GM21529 (cell line): ENCODE measurements around the gene OTUD7B.
"Not testable (repeated sequence)": the region's sequence is repeated elsewhere in the genome, so short reads cannot be mapped to it uniquely, and the experiment has no call there.

Source experiments
- ATAC-seq: cut with Tn5 transposase; IDR thresholded peaks from one replicate; pipeline ENCODE4 v1.9.1; 2021; ENCODE audit not compliant: unreplicated experiment

The OTUD7B gene

GRCh38 chr1:149957548-149957947 is 53.0 kb downstream of the OTUD7B start:
- not testable (repeated sequence) for ATAC-seq

DNA sequence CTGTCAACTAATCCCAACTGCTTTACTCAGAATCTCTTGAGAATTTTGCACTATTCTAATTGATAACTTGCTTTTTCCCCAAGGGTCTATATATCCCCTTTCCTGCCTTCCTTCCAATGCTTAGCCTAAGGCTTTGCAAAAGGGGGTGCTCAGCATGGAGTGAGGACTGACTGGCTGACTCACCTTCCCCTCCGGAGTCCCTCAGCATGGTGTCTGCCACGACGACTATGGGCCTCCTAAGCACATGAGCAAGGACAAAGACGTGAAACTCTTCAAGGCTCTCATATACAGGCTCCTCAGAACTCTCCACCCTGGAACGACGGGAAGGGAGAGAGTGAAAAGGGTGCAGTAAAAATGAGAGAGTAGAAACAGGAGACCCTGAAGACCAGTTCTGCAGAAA is 60.6 kb downstream of the OTUD7B start:
- no peak for ATAC-seq

- no peak for ATAC-seq
Measured at GRCh38 chr1:149945206-149945605, 65.3 kb downstream of the OTUD7B start.

DNA sequence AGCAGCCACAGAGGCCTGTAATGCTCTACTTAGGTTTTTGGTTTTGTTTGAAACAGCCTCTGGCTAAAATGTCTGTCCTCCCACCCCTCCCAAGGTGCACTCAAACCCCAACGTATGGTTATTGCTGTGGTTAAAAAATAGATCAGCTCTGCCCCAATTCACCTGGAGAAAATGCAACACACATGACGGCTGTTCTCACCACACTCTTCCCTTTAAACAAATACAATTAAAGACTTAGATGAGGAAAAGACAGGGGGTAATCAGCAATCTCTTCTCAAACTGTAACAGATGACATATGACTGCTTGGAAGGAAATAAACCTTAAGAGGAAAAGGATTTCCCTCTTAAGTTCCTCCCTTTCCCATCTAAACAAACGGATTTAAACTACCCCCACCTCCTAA is 67.6 kb downstream of the OTUD7B start:
- no peak for ATAC-seq

DNA sequence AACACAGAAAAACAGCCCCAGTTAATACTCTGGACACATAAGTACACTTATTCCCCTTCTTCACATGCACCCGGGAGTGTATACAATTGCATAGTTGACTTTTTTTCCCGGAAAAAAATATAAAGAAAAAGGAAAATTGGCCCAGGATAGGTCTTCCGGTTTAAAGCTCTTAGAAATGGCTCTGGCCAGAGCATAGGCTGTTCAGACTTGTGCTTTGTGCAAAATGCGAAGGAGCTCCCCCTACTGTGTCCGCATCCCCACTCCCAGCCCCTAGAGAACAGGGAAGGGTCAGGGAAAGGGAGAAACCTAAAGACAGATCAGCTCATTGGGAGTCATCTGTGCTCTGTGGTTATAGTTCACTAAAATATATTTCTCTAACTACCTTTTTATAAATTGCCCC is 68.3 kb downstream of the OTUD7B start:
- ATAC-seq, result no peak

DNA sequence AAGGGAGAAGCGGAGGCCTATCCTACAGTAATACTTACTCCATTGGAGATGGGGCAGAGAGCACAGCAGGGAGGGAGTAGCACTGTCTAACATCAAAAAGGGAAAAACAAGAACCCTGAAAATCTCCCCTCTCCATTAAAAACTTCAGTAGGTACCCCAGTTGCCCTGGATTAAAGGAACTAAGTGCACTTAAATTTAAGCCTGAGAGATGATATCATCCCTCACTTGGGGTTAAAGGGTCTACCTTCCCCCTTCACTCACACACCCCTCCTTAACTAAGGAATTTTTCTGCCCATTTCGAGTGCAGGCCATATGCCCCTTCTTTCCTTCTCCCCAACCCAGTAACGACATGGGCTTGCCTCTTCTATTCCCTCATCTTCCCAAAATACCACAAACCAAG is 70.1 kb downstream of the OTUD7B start:
- ATAC-seq, result no peak

GRCh38 chr1:149938668-149939003 is 71.9 kb downstream of the OTUD7B start:
- not testable (repeated sequence) for ATAC-seq

GRCh38 chr1:149937759-149938158 is 72.8 kb downstream of the OTUD7B start:
- no peak for ATAC-seq

DNA sequence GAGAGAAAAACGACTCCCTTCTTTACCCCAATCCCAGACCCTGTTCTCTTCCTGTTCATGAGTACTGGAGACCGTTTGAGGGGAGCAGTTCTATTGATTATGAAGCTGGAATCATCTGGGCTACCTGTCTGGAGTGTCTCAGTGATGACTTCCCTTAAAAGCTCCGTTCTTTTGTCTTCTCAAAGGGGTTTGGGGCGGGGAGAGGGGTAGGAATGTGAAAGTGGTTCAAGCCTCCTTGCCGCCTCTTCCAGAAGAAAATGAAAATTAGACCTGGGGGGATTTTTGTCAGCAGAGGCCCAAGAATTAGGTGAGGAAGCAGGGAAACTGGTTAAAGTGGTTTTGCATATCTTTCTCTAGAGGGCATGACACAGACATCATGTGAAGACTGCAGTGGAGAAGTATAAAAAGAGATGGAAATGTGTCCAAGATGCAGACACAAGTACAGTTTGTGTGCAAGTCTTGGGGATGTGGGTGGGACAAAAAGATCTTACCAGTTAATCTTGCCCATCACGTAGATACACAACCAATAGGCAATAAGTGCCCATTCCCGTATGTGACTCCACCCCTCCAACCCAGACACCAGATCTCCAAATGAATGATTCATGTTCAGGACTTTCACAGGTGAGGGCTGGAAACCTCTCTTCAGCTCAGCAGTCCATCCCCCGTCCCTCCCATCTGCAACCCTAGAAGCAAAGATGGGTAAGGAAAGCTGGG is 73.4 kb downstream of the OTUD7B start:
- no peak for ATAC-seq

DNA sequence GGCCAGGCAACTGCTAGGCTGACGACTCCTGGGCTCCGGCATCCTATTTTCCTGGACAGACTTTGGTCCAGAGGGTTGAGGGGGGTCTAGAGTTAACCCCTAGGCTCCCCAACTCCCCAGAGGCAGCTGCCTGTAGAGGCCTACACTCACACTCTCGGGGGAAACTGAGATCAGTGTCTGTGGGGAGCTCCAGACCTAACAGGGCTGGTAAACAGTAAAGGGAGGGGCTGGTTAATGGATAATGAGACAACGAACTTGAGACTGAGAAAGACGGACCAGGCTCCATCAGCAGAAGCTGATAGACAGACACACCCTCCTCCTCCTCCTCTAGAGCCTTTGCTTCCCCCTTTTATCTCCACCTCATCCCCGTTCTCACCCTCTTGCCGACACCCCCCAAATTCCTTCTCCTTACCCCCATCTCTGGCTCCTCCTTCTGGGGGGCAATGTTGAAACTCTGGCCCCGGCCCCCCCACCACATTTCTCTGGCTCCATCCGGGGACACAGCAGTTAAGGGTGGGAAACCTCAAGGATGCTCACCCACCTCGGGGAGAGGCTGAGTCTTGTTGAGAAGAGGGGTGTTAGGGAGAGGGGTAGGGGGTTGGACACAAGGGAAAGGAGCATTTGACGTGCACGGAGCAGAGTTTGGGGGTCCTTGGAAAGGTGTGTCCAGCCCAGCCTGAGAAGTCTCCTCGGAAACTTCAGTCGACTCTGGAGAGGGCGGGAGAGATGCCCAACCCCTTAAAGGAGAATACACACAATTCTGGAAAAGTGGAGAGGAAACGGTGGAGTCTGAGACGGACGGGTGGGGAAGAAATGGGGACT is 74.1 kb downstream of the OTUD7B start, which contains the start of gene MTMR11:
Gene MTMR11, minus strand, starts transcription at position 710 of the 822 bp plus-strand sequence. Its CDS starts 232 bp downstream, at position 478.
- ATAC-seq, result no peak

DNA sequence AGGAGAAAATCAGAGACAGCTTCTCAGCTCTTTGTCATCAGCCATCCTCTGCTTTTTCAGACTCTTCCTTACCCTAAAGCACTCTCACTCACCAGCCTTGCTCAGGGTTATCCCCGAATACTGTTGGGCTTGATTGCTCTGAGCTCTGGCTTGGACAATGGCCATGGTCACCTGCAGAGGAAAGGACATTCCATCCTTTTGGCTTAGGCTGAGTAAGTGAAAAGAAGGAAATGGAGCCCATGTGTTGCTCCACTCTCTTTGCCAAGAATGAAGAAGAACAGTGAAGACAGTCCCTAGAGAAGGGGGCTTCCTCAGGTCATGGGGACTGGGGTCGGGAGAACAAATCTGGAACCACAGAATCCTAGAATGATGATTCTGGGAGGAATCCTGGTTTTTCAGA is 76.2 kb downstream of the OTUD7B start:
- no peak for ATAC-seq

DNA sequence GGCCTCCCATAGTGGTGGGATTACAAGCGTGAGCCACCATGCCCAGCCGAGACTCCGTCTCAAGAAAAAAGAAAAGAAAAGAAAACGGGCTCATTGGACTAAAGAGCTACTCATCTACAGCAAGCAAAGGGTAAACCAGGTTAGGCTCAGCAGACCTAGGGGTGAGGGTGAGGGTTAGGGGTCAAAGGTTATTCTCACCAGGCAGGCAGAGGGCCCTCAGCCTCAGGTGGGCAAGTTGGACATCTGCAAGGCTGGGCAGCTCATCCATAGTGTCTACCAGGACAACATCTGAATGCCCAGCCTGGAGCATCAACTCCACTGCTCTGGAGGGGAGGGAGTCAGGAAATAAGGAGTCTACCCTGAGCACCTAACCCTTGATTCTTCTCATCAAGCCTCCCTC is 77.3 kb downstream of the OTUD7B start:
- no peak for ATAC-seq

GRCh38 chr1:149932474-149932873 is 78.1 kb downstream of the OTUD7B start:
- ATAC-seq, result no peak

- no peak for ATAC-seq
Measured at GRCh38 chr1:149931212-149931790, 79.2 kb downstream of the OTUD7B start.

DNA sequence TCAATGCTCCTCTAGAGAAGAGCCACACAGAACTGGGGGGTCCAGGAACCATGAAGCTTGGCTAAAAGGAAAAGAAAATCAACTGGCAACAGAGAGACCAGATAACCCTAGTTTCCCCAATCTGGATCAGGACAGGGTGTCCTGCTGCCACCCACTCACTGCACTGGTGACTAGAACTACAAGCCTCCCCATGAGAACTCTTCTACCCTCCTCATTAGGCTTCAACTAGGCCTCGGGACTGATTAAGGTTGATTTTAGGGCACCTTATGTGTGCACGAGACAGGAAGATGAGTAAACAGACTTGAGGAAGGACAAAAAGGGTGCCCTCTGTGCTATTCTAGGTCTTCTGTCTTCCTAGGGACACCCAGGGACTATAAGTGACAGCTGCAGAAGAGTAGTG is 80.7 kb downstream of the OTUD7B start:
- ATAC-seq, result no peak

GRCh38 chr1:149928401-149928724 is 82.2 kb downstream of the OTUD7B start:
- ATAC-seq, result no peak

GRCh38 chr1:149927563-149928400 is 82.7 kb downstream of the OTUD7B start, which contains the start of gene SF3B4:
TSS of gene SF3B4 (minus strand) at chr1:149927803. CDS start at chr1:149927759, 44 bp downstream.
- ATAC-seq, result peak; percentile 94

DNA sequence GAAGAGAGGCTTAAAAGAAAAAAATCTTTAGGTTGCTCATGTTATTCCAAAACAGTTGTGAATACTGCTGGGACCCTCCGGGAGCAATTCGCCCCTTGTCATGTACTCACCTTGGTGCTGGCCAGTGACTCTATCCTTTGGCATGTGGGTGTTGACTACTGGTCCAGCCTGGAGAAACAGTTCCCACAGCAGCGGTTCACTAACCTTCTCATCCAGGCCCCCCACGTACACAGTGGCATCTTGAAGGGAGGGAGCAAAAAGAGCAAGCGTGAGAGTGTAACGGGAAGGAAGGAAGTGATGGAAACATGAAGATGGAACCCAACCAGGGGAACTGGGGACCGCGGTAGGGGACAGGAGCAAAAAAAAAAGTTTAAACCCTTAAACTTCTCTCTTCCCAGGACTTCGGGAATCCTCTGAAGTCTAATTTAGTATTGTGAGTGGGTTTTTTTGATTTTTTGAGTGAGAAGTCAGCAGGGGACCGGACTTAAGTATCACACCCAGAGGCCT is 83.4 kb downstream of the OTUD7B start:
- ATAC-seq, result no peak

DNA sequence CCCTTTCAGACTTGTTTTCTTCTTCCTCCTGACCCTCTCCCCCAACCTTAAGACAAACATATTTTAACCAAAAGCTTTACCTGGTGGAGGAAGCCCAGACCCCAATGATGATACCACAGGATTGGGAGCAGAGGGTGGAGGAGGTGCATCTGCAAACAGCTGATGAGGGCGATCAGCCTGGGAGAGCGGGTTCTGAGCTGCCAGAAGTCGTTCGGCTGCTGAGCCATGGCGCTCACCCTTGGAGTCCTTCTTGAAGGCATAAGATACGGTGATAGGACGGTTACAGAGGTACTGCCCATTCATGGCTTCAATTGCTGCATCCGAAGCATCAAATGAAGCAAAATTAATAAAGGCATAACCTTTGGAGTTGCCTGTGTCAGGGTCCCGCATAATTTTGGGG is 84.2 kb downstream of the OTUD7B start:
- no peak for ATAC-seq

GRCh38 chr1:149925751-149926150 is 84.8 kb downstream of the OTUD7B start:
- ATAC-seq, result no peak

DNA sequence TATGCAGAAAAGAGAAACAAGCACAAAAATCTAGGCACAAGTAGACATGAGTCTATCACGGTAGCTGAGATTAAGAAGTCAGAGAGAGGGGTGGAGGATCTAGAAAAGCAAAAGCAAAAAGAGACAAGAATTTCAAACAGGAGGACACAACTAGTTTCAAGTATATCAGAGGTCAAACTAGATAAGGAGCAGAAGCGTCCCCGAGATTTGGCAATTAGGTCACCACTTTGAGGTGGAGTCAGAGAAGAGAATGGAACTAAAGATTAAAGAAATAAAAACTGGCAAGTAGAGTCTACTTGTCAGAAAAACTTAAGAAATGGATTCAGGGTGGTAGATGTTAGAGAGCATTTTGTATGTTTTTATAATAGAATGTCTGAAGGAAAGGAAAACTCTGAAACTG is 85.2 kb downstream of the OTUD7B start:
- ATAC-seq, result no peak
